ENCODE results near the gene NEK11.

Gene NEK11

DNA sequence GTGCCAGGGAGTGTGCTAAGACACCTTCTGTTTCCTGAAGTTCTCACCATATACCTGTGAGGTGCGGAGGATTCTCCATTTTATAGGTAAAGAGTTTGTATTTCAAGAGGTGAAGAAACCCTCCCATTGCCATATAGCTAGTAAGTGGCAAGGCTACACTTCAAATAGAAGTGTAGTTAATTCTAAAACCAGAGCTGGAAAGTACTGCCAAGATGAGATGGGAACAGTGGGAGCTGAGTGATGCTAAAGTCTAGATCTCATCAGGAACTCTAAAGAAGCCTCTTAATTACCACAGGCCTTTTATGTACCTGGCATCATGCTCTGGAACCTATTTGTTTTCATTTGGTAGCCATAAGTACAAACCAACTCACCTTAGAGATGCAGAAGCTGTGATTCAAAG, 256.3 kb downstream of the NEK11 start:
- TF ChIP-seq POLR2AphosphoS5 (IDR thresholded peaks at IDR 0.05; ENCODE audit: low read depth, low read length) (no peak), POLR2A (IDR thresholded peaks at IDR 0.05; ENCODE audit: low read depth, low read length) (no peak)
- FAIRE-seq (no peak), DNase-seq (ENCODE audit: insufficient read length) (no peak)

DNA sequence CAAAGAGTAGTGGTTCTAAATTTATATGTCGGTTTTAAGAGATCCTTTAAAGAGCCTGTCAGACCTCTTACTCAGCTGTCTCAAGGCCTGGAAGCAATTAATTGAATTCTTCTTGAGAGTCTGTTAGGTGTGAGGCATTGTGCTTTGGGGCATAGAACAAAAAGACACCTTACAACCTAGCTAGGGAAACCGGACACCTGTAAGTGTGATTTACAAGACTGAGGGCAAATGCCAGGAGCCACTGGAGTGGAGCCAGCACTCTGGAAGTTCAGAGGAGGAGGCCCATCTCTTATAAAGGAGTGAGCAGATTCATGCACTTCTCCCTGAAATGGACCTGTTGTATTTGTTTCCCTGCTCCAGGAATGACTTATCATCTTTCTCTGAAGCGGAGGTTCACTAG, 257.2 kb downstream of the NEK11 start:
- no peak for TF ChIP-seq POLR2A (IDR thresholded peaks at IDR 0.05; ENCODE audit: low read depth, low read length)
- no peak for TF ChIP-seq POLR2AphosphoS5 (IDR thresholded peaks at IDR 0.05; ENCODE audit: low read depth, low read length)
- no peak for TF ChIP-seq TAF1 (IDR thresholded peaks at IDR 0.05; ENCODE audit: borderline replicate concordance, low read depth, low read length)
- DNase-seq (ENCODE audit: insufficient read length) (no peak), FAIRE-seq (no peak)

DNA sequence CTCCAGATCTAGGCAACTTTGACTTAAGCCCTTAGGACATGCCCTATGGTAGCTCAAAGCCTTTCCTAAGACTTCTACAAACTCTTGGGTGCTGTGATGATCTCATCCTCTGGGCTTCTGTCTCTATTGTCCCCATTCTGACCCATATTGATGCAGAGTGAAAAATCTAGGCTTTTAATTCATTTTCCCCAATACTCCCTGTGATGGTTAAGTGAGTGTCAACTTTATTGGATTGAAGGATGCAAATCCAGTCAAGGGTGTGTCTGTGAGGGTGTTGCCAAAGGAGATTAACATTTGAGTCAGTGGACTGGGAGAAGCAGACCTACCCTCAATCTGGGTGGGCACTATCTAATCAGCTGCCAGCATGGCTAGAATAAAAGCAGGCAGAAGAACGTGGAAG, 257.6 kb downstream of the NEK11 start:
- TF ChIP-seq POLR2A (IDR thresholded peaks at IDR 0.05; ENCODE audit: low read depth, low read length) (no peak), TAF1 (IDR thresholded peaks at IDR 0.05; ENCODE audit: borderline replicate concordance, low read depth, low read length) (no peak), POLR2AphosphoS5 (IDR thresholded peaks at IDR 0.05; ENCODE audit: low read depth, low read length) (no peak)
- DNase-seq (ENCODE audit: insufficient read length) (no peak), FAIRE-seq (no peak)

DNA sequence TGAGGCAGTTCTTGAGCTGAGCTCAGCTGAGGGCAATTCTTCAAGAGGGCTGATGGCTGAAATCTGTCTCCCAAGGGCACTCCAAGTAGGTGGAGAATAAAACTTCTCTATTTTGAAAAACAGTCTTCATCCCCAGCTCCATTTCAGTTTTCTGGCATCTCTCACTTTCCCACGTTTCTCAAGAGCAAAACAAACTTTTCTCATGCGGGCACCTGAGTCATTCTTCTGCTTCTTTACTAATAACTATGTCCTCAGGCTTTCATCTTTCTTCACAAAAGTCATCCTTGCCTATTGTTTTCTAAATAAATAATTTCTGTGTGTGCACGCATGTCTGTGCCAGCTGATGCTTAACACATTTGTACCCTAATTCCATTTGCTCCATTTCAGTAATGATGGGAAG, 258.8 kb downstream of the NEK11 start:
- no peak for FAIRE-seq
- TF ChIP-seq POLR2AphosphoS5 (IDR thresholded peaks at IDR 0.05; ENCODE audit: low read depth, low read length) = no peak
- TF ChIP-seq TAF1 (IDR thresholded peaks at IDR 0.05; ENCODE audit: borderline replicate concordance, low read depth, low read length) = no peak
- TF ChIP-seq POLR2A (IDR thresholded peaks at IDR 0.05; ENCODE audit: low read depth, low read length) = no peak

DNA sequence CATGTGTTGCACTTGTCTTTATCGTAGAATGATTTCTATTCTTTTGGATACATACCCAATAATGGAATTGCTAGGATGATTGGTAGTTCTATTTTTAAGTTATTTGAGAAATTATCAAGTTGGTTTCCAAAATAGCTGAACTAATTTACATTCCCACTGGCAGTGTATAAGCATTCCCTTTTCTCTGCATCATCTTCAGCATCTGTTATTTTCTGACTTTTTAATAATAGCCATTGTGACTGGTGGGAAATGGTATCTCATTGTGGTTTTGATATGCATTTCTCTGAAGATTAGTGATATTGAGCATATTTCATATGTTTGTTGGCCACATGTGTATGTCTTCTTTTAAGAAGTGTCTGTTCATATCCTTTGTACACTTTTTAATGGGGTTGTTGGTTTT, 273.2 kb downstream of the NEK11 start:
- no peak for FAIRE-seq
- TF ChIP-seq TAF1 (IDR thresholded peaks at IDR 0.05; ENCODE audit: borderline replicate concordance, low read depth, low read length) (no peak), POLR2A (IDR thresholded peaks at IDR 0.05; ENCODE audit: low read depth, low read length) (no peak), POLR2AphosphoS5 (IDR thresholded peaks at IDR 0.05; ENCODE audit: low read depth, low read length) (no peak)
- DNase-seq (ENCODE audit: insufficient read length) = no peak

More for the DNA sequence above, 258.8 kb downstream of the NEK11 start:
- no peak for DNase-seq (ENCODE audit: insufficient read length)

DNA sequence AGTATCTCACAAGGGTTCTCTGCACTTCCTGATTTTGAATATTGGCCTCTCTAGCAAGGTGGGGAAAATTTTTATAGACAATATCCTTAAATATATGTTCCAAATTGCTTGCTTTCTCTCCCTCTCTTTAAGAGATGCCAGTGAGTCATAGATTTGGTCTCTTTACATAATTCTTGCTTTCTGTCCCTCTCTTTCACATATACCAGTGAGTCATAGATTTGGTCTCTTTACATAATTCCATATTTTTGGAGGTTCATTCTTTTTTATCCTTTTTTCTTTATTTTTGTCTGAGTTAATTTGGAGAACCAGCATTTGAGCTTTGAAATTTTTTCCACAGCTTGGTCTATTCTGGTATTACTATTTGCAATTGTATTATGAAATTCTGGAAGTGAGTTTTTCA, 277.2 kb downstream of the NEK11 start:
- DNase-seq (ENCODE audit: insufficient read length) (no peak), FAIRE-seq (no peak)
- TF ChIP-seq POLR2AphosphoS5 (IDR thresholded peaks at IDR 0.05; ENCODE audit: low read depth, low read length) = no peak
- no peak for TF ChIP-seq POLR2A (IDR thresholded peaks at IDR 0.05; ENCODE audit: low read depth, low read length)
- TF ChIP-seq TAF1 (IDR thresholded peaks at IDR 0.05; ENCODE audit: borderline replicate concordance, low read depth, low read length) = no peak

DNA sequence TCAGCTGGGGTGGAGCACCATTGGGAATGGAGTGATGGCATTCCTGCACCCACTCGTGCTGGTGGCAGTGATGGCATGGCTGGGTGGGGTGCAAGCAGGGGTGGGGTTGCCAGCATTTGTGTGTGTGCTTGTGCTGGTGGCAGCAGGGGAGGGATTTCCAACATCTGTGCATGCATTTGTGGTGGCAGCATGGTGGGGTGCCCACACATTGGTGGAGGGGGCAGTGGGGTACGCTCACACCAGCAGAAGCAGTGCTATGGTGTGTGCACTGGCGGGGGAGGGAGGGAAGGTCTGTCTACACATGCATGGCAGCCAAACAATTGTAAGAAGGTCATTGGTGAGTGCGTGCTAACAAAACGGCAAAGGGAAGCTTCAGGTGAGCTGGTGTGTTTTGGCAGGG, 278.2 kb downstream of the NEK11 start:
- TF ChIP-seq POLR2A (IDR thresholded peaks at IDR 0.05; ENCODE audit: low read depth, low read length) = no peak
- TF ChIP-seq TAF1 (IDR thresholded peaks at IDR 0.05; ENCODE audit: borderline replicate concordance, low read depth, low read length) = no peak
- no peak for FAIRE-seq
- DNase-seq (ENCODE audit: insufficient read length) = no peak

DNA sequence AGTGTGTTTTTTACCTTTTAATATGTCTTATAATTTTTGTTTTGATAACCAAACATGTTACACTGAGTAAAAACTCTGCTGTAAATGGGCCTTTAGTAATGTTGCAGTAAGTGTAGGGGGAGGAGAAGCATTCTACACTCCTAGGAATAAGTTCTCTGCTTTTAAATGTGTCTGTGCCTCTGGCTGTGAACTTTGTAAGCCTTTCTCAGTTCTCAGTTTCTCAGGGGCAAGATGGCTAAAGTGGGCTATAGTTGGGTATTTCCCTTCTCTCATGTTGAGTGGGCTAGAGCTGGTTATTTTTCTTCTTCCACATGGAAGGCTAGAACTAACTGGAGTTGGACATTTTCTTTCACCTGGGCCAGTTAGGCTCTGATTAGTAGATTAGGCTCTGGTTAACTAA, 279.6 kb downstream of the NEK11 start:
- FAIRE-seq (peak; percentile 14), DNase-seq (ENCODE audit: insufficient read length) (no peak)
- no peak for TF ChIP-seq TAF1 (IDR thresholded peaks at IDR 0.05; ENCODE audit: borderline replicate concordance, low read depth, low read length)
- no peak for TF ChIP-seq POLR2A (IDR thresholded peaks at IDR 0.05; ENCODE audit: low read depth, low read length)
- TF ChIP-seq POLR2AphosphoS5 (IDR thresholded peaks at IDR 0.05; ENCODE audit: low read depth, low read length) = no peak

DNA sequence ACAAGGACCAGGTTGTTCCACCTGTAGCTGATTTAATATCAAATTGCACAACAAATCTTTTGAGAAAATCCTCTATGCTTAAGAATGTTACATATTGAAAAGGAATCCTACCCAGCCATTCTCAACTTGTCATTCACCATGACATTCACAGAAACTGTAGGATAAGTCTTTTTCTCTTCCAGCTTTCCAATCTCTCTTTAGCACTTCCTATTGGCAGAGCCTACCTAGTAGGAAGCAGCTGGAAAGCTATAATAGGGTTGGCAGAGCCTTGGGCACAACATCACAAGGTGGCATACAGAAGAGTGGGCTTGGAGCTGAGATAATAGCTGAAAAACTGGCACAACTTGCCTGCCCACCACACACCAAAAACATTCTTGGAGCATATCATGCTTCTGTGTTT, 287.6 kb downstream of the NEK11 start:
- FAIRE-seq (no peak), DNase-seq (ENCODE audit: insufficient read length) (no peak)
- TF ChIP-seq POLR2AphosphoS5 (IDR thresholded peaks at IDR 0.05; ENCODE audit: low read depth, low read length) (no peak), TAF1 (IDR thresholded peaks at IDR 0.05; ENCODE audit: borderline replicate concordance, low read depth, low read length) (no peak), POLR2A (IDR thresholded peaks at IDR 0.05; ENCODE audit: low read depth, low read length) (no peak)

DNA sequence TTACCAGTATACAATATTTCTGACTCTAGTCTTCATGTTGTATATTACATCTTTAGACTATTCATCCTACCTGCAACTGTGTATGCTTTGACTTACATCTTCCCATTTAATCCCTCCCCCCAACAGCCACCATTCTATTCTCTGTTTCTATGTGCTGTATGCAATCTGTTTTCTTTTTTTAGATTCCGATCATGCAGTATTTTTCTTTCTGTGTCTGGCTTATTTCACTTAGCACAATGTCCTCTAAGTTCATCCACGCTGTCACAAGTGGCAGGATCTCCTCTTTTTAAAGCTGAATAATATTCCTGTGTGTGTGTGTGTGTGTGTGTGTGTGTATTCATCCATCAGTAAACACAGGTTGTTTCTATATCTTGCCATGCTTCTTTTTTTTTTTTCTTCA, 288.5 kb downstream of the NEK11 start:
- DNase-seq (ENCODE audit: insufficient read length) (no peak), FAIRE-seq (no peak)
- TF ChIP-seq TAF1 (IDR thresholded peaks at IDR 0.05; ENCODE audit: borderline replicate concordance, low read depth, low read length) (no peak), POLR2A (IDR thresholded peaks at IDR 0.05; ENCODE audit: low read depth, low read length) (no peak), POLR2AphosphoS5 (IDR thresholded peaks at IDR 0.05; ENCODE audit: low read depth, low read length) (no peak)

DNA sequence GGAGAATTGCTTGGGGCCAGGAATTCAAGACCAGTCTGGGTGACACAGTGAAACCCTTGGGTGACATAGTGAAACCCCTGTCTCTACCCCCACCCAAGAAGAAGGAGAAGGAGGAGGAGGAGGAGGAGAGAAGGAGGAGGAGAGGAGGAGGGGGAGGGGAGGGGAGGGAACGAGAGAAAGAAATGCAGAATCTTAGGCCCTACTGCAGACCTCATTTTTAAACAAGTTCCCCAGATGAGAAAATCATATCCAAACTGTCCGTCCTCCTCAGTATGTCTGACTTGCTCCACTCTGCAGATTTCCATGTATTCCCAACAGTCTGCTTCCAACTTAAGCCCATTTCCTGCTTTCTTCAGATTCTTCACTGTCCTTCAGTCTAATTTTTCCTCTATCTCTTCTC, 291.0 kb downstream of the NEK11 start:
- no peak for TF ChIP-seq POLR2AphosphoS5 (IDR thresholded peaks at IDR 0.05; ENCODE audit: low read depth, low read length)
- TF ChIP-seq POLR2A (IDR thresholded peaks at IDR 0.05; ENCODE audit: low read depth, low read length) = no peak
- TF ChIP-seq TAF1 (IDR thresholded peaks at IDR 0.05; ENCODE audit: borderline replicate concordance, low read depth, low read length) = no peak
- FAIRE-seq (no peak), DNase-seq (ENCODE audit: insufficient read length) (no peak)

DNA sequence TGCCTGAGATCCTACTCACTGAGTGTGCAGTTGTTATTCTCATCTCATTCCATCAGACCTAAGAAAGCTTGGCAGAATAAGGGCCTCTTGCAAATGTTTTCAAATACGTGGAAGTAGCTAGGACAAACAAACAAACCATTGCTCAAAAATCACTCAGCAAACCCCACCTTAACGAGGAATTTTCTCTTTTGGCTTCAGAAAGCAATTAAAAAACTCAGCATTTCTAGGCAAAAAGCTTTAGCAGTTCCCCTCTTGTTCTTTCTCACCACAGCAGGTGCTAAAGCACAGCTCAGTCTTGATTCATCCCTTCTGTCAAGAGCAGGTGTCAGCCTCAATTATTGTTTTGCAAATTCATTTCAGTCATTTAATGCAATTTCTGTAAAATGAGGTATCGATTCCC, 296.3 kb downstream of the NEK11 start:
- TF ChIP-seq TAF1 (IDR thresholded peaks at IDR 0.05; ENCODE audit: borderline replicate concordance, low read depth, low read length) (no peak), POLR2A (IDR thresholded peaks at IDR 0.05; ENCODE audit: low read depth, low read length) (no peak), POLR2AphosphoS5 (IDR thresholded peaks at IDR 0.05; ENCODE audit: low read depth, low read length) (no peak)
- DNase-seq (ENCODE audit: insufficient read length) (no peak), FAIRE-seq (no peak)

DNA sequence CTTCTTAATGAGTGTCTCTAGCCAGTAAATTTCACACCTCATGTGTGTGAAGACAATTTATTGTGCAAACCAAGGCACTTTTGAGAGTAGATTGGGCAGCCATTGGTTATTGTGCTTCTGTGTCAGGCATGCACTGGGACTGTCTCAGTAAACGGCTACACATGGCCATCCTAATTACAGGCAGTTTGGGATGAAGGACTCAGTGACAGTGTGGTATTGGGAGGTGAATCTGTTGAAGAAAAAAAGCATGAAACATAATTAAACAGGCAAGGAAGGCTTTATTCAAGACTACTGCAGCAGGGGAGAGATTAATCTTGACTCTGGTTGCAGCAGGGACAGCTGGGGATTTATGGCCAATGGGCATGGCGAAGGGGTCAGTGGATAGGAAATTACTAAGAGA, 297.1 kb downstream of the NEK11 start:
- TF ChIP-seq TAF1 (IDR thresholded peaks at IDR 0.05; ENCODE audit: borderline replicate concordance, low read depth, low read length) (no peak), POLR2AphosphoS5 (IDR thresholded peaks at IDR 0.05; ENCODE audit: low read depth, low read length) (no peak), POLR2A (IDR thresholded peaks at IDR 0.05; ENCODE audit: low read depth, low read length) (no peak)
- no peak for FAIRE-seq

More for the DNA sequence above, 297.1 kb downstream of the NEK11 start:
- DNase-seq (ENCODE audit: insufficient read length) = no peak
